ENCODE measurements around the gene IMPACT.

- TF ChIP-seq POLR2AphosphoS5 (IDR thresholded peaks at IDR 0.05; ENCODE audit: low read depth, low read length) (no peak), REST (IDR thresholded peaks at IDR 0.05; ENCODE audit: insufficient read depth in 1 of 2, low read depth in 2 of 2, low read length in 2 of 2) (no peak)
These were observed 44.3 kb downstream of the IMPACT start for GRCh38 chr18:24470805-24471204.
